HG02943 (cell line): Measurements from ENCODE around the gene DOCK3.

Experiments used
- ATAC-seq: cut with Tn5 transposase; IDR thresholded peaks from one replicate; pipeline ENCODE4 v1.9.1; 2021; ENCODE audit warnings: mild to moderate bottlenecking, low read depth, moderate library complexity; ENCODE audit not compliant: unreplicated experiment

Gene DOCK3

GRCh38 chr3:51391566-51392354, 717.0 kb downstream of the DOCK3 start:
- ATAC-seq = peak; percentile 2

GRCh38 chr3:51392355-51393133, 717.8 kb downstream of the DOCK3 start:
- ATAC-seq = no peak

GRCh38 chr3:51393134-51393495, 718.4 kb downstream of the DOCK3 start:
- ATAC-seq = no peak

GRCh38 chr3:51393564-51393963, 718.8 kb downstream of the DOCK3 start:
- ATAC-seq = no peak

GRCh38 chr3:51394541-51394940, 719.8 kb downstream of the DOCK3 start:
- ATAC-seq = no peak

GRCh38 chr3:51395493-51396213, 720.9 kb downstream of the DOCK3 start:
- ATAC-seq = no peak

- ATAC-seq = no peak
Measured at GRCh38 chr3:51396401-51396800, 721.7 kb downstream of the DOCK3 start.

GRCh38 chr3:51397392-51397791, 722.7 kb downstream of the DOCK3 start:
- ATAC-seq = no peak

- ATAC-seq = no peak
Measured at GRCh38 chr3:51398595-51399310, 724.0 kb downstream of the DOCK3 start.

- no peak for ATAC-seq
Measured at GRCh38 chr3:51400166-51400565, 725.4 kb downstream of the DOCK3 start.

- no peak for ATAC-seq
Measured at GRCh38 chr3:51401735-51402134, 727.0 kb downstream of the DOCK3 start.

- no peak for ATAC-seq
Measured at GRCh38 chr3:51403675-51404074, 728.9 kb downstream of the DOCK3 start.

- no peak for ATAC-seq
Measured at GRCh38 chr3:51408021-51408420, 733.3 kb downstream of the DOCK3 start.

- ATAC-seq = no peak
Measured at GRCh38 chr3:51408813-51409212, 734.1 kb downstream of the DOCK3 start.

- ATAC-seq = no peak
Measured at GRCh38 chr3:51422211-51422610, 747.5 kb downstream of the DOCK3 start.

GRCh38 chr3:51426921-51427320, 752.2 kb downstream of the DOCK3 start:
- no peak for ATAC-seq

- ATAC-seq = no peak
Measured at GRCh38 chr3:51429138-51429537, 754.4 kb downstream of the DOCK3 start.
